ENCODE results near the gene HECTD1.

DNA sequence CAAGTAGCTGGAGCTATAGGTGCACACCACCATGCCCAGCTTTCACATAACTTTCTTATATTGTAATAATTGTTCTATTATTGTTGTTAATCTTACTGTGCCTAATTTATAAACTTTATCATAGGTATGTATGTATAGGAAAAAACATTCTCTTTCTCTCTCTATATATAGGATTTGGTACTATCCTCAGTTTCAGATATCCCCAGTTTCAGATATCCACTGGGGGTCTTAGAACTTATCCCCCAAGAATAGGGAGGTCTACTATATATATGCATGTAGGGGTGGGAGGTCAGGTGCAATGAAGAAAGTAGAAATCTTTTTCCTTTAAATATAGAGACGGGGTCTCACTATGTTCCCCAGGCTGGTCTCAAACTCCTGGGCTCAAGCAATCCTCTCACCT is 110.5 kb downstream of the HECTD1 start:
- TF ChIP-seq, protein P1, sequence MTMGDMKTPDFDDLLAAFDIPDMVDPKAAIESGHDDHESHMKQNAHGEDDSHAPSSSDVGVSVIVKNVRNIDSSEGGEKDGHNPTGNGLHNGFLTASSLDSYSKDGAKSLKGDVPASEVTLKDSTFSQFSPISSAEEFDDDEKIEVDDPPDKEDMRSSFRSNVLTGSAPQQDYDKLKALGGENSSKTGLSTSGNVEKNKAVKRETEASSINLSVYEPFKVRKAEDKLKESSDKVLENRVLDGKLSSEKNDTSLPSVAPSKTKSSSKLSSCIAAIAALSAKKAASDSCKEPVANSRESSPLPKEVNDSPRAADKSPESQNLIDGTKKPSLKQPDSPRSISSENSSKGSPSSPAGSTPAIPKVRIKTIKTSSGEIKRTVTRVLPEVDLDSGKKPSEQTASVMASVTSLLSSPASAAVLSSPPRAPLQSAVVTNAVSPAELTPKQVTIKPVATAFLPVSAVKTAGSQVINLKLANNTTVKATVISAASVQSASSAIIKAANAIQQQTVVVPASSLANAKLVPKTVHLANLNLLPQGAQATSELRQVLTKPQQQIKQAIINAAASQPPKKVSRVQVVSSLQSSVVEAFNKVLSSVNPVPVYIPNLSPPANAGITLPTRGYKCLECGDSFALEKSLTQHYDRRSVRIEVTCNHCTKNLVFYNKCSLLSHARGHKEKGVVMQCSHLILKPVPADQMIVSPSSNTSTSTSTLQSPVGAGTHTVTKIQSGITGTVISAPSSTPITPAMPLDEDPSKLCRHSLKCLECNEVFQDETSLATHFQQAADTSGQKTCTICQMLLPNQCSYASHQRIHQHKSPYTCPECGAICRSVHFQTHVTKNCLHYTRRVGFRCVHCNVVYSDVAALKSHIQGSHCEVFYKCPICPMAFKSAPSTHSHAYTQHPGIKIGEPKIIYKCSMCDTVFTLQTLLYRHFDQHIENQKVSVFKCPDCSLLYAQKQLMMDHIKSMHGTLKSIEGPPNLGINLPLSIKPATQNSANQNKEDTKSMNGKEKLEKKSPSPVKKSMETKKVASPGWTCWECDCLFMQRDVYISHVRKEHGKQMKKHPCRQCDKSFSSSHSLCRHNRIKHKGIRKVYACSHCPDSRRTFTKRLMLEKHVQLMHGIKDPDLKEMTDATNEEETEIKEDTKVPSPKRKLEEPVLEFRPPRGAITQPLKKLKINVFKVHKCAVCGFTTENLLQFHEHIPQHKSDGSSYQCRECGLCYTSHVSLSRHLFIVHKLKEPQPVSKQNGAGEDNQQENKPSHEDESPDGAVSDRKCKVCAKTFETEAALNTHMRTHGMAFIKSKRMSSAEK (CRISPR knock-in tag; IDR thresholded peaks at IDR 0.05; ENCODE audit: borderline replicate concordance): no peak
- TF ChIP-seq, protein P2, sequence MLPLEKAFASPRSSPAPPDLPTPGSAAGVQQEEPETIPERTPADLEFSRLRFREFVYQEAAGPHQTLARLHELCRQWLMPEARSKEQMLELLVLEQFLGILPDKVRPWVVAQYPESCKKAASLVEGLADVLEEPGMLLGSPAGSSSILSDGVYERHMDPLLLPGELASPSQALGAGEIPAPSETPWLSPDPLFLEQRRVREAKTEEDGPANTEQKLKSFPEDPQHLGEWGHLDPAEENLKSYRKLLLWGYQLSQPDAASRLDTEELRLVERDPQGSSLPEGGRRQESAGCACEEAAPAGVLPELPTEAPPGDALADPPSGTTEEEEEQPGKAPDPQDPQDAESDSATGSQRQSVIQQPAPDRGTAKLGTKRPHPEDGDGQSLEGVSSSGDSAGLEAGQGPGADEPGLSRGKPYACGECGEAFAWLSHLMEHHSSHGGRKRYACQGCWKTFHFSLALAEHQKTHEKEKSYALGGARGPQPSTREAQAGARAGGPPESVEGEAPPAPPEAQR (CRISPR knock-in tag; IDR thresholded peaks at IDR 0.05): no peak
- no peak for TF ChIP-seq FOXK1 (CRISPR knock-in tag; IDR thresholded peaks at IDR 0.05)
- no peak for TF ChIP-seq CTCF (IDR thresholded peaks at IDR 0.05)
- no peak for TF ChIP-seq CREB1 (CRISPR knock-in tag; IDR thresholded peaks at IDR 0.05)
- no peak for TF ChIP-seq GTF2I (CRISPR knock-in tag; conservative IDR thresholded peaks at IDR 0.05)
- TF ChIP-seq ZBTB21 (CRISPR knock-in tag; IDR thresholded peaks at IDR 0.05; ENCODE audit: borderline replicate concordance): no peak
- TF ChIP-seq, protein P3, sequence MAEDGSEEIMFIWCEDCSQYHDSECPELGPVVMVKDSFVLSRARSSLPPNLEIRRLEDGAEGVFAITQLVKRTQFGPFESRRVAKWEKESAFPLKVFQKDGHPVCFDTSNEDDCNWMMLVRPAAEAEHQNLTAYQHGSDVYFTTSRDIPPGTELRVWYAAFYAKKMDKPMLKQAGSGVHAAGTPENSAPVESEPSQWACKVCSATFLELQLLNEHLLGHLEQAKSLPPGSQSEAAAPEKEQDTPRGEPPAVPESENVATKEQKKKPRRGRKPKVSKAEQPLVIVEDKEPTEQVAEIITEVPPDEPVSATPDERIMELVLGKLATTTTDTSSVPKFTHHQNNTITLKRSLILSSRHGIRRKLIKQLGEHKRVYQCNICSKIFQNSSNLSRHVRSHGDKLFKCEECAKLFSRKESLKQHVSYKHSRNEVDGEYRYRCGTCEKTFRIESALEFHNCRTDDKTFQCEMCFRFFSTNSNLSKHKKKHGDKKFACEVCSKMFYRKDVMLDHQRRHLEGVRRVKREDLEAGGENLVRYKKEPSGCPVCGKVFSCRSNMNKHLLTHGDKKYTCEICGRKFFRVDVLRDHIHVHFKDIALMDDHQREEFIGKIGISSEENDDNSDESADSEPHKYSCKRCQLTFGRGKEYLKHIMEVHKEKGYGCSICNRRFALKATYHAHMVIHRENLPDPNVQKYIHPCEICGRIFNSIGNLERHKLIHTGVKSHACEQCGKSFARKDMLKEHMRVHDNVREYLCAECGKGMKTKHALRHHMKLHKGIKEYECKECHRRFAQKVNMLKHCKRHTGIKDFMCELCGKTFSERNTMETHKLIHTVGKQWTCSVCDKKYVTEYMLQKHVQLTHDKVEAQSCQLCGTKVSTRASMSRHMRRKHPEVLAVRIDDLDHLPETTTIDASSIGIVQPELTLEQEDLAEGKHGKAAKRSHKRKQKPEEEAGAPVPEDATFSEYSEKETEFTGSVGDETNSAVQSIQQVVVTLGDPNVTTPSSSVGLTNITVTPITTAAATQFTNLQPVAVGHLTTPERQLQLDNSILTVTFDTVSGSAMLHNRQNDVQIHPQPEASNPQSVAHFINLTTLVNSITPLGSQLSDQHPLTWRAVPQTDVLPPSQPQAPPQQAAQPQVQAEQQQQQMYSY (CRISPR knock-in tag; IDR thresholded peaks at IDR 0.05): no peak
- no peak for TF ChIP-seq USF2 (CRISPR knock-in tag; IDR thresholded peaks at IDR 0.05)
- no peak for TF ChIP-seq ZNF138 (CRISPR knock-in tag; conservative IDR thresholded peaks at IDR 0.05)
- TF ChIP-seq, protein P4, sequence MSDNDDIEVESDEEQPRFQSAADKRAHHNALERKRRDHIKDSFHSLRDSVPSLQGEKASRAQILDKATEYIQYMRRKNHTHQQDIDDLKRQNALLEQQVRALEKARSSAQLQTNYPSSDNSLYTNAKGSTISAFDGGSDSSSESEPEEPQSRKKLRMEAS (CRISPR knock-in tag; IDR thresholded peaks at IDR 0.05): no peak
- TF ChIP-seq, protein P5, sequence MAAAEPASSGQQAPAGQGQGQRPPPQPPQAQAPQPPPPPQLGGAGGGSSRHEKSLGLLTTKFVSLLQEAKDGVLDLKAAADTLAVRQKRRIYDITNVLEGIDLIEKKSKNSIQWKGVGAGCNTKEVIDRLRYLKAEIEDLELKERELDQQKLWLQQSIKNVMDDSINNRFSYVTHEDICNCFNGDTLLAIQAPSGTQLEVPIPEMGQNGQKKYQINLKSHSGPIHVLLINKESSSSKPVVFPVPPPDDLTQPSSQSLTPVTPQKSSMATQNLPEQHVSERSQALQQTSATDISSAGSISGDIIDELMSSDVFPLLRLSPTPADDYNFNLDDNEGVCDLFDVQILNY (CRISPR knock-in tag; IDR thresholded peaks at IDR 0.05): no peak
- TF ChIP-seq ATF1 (CRISPR knock-in tag; IDR thresholded peaks at IDR 0.05): no peak

All from WTC11 (cell line).